Mucosa of gallbladder (tissue), 1 donor: ENCODE data around the gene TMPRSS13. TPM values are rescaled to one million over a fixed set of nuclear protein-coding genes. Genes with fewer than 3 reads are reported as not detected.

Source experiments
- DNase-seq: peaks from one replicate; pipeline ENCODE4 v3.0.0-alpha.2; 2020; ENCODE audit warnings: low spot score
- total RNA-seq: library from RNA; stranded (reverse); gene quantifications from one replicate; pipeline ENCODE4 v1.2.1, GENCODE V29; 2021
- donor health status: DM: no; HTN: no; CAD: no.

TMPRSS13 gene
- total RNA-seq, 1 donor from 2014 or later: 0.63 TPM

GRCh38 chr11:117914398-117914761 is 14.8 kb downstream of the TMPRSS13 start:
- no peak for DNase-seq

GRCh38 chr11:117913736-117914397 is 15.3 kb downstream of the TMPRSS13 start:
- no peak for DNase-seq

DNA sequence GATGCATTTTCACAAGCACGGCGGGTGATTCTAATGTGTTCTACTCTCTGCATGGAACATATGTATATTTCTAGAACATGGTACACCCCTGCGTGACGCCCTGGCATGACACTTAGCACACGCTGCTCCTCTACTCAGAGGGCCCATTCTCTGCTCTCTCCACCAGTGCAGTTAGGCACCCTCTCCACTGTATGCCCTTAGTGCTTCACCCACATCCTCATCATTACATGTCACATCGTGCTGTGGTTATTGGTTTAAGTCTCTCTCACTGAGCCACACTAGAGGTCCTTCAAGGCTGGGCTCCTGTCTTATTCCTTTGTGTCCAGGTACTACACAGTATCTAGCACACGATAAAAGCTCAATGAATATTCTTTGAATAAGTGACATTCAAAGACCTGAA is 16.7 kb downstream of the TMPRSS13 start:
- DNase-seq: no peak

DNA sequence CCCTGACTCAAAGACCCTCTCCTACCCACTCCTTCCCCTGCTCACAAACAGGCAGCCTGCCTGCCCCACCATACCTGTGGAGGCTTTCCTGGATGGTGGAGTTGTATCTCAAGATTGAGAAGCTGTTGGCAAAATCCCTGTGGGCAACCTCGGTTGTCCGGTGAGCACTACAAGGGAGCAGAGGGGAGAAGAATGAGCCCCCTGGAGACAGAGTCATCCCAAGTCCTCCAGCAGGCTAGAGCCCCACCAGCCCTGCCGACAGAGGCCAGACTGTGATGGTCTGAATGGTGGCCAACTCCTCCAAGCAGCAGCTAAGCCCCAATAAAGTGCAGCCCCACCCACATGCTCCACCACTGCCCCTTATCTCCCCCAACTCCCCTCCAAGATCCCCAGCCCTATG is 17.5 kb downstream of the TMPRSS13 start:
- DNase-seq: no peak

DNA sequence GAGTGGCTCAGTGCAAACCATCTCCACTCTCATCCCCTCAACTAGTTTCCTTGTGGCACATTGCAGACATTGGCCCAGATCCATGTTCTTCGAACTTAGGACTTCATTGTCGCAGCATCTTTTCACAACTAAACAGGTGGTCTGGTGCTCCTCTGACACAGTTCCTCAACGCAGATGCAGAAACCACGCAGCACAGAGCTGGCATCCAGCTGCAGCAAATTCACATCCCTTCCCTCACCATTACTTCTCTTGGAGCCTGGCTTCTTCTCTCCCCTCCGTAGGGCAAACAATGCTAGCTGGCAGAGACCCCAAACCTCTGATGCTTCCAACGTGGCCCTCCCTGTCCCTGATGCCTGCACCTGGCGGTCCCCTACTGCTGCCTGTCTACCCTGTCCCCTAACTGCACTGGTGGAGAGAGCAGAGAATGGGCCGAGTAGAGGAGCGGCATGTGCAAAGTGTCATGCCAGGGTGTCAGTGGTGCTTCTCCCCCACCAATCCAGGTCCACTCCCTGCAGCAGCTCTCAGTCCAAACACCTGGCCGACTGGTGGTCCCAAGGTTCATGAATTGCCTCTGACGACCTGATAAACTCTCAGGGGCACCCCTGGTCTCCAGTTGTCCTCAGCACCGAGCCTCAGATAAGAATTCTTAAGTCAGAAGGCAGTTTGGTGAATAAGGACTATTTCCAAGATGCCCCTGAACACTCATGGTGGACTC is 18.1 kb downstream of the TMPRSS13 start:
- no peak for DNase-seq

GRCh38 chr11:117910525-117910924 is 18.7 kb downstream of the TMPRSS13 start:
- no peak for DNase-seq

- DNase-seq: peak; percentile 24
Observed at GRCh38 chr11:117909611-117910382, 19.4 kb downstream of the TMPRSS13 start.

DNA sequence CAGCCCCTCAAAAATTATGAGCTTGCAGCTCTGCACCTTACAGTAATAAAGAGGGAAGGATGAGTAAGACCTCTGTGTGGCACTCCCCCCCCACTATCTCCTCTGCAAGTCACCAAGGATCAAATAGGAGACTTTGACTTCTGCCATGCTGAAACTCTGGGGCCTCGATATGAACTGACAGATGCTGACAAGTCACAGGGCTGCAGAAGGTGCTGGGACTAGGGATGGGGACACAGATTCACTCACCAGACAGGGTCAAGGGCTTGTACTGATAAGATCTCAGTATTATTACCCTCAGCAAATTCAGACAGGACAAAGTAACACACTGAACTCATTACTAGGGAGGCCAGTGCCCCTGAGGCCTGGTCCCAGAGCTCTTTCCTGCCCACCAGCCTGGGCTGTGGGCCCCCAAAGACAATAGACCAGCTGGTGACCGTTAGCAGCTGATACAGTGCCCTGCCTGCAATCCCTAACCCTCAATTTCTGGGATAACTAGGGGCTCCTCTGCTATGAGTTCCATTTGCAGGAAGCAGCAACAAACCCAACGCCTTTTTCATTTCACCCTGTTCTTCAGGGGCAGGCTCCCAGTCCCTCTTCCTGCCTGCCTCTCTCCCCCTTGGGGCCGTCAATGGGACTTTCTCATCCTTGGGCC is 20.1 kb downstream of the TMPRSS13 start:
- DNase-seq: no peak

GRCh38 chr11:117908109-117908895 is 20.9 kb downstream of the TMPRSS13 start:
- DNase-seq: no peak

GRCh38 chr11:117907276-117908108 is 21.7 kb downstream of the TMPRSS13 start:
- peak; percentile 93 for DNase-seq

- no peak for DNase-seq
Observed at GRCh38 chr11:117906710-117907109, 22.5 kb downstream of the TMPRSS13 start.

- no peak for DNase-seq
Observed at GRCh38 chr11:117906126-117906525, 23.1 kb downstream of the TMPRSS13 start.

DNA sequence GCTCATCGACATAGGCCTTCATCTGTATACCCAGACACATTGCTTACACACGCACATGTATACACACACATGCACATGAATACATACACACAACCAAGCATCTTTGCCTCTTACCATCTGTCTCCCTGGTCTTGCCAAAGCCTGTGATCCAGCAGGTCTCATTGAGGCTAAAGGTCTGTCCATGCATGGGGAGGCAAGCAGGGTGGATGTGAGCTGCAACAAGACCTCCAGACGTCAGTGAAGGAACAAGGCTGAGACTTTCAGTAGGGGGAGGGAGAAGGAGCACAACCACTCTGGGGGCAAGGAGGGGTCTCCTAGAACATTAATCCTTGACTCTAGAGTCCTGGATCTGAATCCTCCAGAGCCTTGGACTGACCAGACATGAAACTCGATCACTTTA is 23.7 kb downstream of the TMPRSS13 start:
- DNase-seq: no peak

DNA sequence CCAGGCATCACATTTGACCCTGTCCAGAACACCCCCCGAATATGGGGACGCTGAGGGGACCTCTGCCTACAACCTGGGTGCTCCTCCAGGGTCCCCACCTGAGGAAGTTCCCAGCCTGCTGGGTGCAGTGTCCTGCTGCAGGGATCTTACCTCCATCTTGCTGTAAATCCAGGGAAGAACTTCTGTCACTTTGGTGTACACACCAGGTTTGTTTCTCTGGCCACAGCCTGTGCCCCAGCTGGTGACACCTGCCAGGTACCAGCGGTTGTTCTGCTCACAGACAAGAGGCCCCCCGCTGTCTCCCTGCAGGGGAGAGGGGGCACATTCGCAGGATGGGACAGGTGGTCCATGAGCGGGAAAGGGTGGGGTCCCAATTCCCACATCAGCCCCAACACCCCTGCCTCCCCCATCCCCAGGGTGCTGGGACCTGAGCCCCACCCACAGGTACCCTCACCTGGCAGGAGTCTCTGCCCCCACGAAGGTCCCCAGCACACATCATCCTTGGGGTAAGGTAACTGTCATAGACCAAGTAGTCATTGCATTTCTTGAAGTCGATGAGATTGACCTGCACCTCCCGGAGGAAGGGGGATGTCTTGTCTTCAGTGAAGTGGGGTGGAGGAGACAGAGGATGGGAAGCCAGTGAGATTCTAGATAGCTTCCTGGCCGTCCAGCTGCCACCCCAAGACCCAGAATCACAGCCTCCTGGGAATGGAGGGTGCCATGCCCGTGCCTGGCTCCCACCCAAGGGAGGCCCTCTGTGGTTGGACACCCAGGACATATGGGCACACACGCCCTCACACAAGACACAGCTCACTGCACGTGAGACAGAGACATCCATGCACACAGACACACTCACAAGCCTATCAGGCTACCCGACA is 25.5 kb downstream of the TMPRSS13 start:
- DNase-seq: no peak

GRCh38 chr11:117902001-117902845 is 27.0 kb downstream of the TMPRSS13 start:
- DNase-seq: no peak

DNA sequence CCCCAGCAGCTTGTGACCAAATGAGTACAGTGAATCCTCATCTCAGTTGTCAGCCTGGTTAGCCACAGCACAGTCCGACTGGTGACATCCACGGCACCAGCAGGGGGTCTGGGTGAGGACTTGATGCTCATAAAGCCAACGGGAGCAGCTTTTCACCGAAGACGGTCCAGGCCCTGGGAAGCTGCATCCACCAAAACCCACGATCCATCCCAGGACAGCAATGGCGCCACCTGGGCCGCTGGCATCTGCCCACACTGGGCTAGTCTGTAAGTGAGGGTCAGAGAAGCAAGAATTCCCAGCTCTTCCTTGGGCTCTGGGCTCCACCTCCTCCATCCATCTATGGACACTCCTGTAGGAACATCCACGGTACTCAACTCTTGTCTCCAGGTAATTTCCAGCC is 27.6 kb downstream of the TMPRSS13 start:
- no peak for DNase-seq

DNA sequence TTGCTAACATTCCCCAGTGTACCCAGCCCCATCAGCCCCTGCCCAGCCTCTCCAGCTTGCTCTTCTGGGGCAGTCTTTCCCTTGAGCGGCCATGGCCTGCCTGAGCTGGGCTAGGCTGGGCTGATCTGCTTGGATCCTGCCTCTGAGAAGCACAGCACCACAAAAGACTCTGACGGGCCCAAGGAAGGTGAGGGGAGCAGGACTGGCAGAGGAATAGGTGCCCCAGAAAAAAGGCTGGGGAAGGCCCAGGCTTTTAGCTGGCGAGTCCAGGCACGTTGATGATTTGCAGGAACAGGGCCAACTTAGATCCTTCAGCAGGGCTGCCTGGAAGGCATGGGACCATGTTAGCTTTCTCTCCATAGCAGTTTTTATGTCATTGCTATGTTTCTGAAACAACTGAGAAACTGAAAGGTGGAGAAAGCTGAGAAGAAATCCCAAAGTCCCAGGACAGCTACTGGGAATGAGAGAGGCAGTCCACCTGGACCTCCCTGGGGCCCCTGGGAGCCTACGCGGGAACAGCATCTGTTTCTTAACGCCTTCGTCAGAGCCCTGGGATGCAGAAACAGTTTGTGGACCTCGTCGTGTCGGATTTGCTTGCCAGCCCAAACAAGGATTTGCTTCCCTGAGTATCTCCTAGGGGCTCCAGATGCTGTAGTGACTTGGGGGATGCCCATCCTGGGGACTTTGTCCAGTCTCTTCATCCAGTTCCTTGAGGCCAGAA is 28.3 kb downstream of the TMPRSS13 start:
- DNase-seq: no peak

DNA sequence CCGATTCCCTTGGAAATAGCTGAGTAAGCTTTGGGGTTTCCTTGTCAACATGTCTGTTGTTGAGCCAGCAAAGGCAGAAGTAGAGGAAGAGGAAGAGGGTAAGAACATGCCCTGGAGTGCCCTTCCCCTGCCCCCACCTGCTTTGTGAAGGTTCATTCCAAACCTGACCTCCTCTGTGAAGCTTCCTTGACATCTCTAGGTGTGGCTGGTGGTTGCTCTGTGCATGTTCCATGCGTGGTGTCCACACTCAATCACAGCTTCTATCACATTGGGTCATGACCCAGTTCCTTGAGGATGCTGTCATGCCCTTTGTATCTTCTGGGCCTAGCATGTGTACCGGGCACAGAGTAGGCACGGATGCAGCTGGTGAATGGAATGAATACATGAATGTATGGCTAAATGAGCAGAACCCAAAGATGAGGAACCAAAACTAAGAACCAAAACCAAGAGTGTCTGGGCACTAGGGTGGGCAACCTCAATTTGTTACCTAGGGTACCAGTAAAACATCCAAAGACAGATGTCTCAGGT is 29.0 kb downstream of the TMPRSS13 start:
- DNase-seq: no peak
